GM18907 (cell line): ENCODE results near the gene C1QA.

ENCODE experiments used
- ATAC-seq: cut with Tn5 transposase; IDR thresholded peaks from one replicate; pipeline ENCODE4 v1.9.1; 2021; ENCODE audit warnings: mild to moderate bottlenecking, moderate library complexity; ENCODE audit not compliant: unreplicated experiment

Gene C1QA

DNA sequence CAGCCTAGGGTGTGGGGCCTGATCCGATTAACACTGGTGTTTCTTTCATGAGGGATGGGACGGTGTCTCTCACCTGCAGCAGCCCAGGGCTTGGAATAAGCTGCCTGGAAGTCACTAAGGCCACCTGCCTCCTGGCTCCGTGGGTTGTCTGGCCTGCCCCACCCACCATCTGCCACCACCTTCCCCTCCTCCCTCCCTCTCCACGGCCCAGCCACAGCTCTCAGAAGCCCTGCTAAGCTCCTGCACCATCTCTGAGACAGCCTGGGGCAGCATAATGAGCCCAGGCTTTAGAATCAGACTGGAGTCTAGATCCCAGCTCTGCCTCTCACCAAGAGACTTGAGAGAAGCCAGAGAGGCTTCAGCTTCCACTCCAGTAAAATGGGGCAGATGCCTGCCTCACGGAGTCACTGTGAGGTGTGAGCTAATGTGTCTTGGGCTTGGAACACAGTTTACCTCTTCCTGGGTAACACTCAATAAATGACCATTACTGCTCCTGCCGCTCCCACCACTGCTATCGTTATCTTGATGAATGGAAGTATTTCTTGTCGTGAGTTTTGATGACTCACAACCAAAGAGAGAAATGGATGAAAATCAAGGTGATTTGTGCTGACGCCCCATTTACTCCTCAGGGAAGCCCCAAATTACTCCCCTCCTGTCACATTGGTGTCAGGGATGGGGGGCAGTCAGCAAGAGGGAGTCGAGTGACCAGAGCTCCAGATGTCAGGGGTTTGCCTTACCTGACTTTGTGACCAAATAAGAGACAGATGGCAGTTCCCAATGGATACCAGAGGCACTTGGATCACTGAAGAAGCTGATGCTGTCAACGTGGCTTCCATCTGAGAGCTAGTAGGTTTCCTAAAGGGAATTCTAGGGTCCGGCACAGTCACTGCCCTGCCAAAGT lies 23.5 kb upstream of the C1QA start:
- no peak for ATAC-seq

DNA sequence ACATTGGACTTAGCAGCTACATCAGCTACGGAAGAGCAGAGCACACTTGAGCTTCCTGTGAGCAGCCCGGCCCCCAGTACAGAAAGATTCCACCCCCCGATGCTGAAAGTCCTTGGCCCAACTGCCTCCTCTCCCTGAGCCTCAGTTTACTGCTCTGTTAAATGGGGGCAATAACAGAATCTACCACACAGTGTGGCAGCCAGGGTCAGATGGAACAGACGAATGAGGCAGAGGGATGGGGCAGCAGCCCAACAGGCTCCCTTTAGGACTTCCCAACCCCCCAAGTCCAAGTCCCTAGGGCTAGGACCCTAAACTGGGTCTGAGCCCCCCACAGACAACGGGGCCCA lies 22.9 kb upstream of the C1QA start:
- ATAC-seq, result no peak

- ATAC-seq, result no peak
Measured at GRCh38 chr1:22613951-22614350, 22.5 kb upstream of the C1QA start.

GRCh38 chr1:22615886-22616285 lies 20.5 kb upstream of the C1QA start:
- ATAC-seq, result no peak

GRCh38 chr1:22616571-22616970 lies 19.9 kb upstream of the C1QA start:
- no peak for ATAC-seq

DNA sequence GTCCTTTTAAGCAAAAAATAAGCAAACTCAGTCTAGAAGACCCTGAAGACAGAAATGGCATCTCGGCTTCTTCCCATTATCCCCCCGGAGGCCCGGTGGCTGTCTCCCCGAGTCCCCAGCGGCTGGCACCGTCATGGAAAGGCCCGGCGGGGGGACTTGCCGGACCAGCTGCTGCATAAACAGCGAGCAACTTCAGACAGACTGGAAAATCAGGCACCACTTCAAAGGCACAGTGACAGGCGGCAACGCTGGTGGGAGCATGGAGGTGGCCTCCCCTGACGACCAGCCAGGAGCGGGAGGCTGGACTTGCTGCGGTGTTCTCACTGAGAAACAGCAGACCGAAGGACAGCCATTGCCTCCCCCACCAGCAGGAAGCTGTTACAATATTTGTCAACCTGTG lies 18.4 kb upstream of the C1QA start:
- ATAC-seq, result no peak

DNA sequence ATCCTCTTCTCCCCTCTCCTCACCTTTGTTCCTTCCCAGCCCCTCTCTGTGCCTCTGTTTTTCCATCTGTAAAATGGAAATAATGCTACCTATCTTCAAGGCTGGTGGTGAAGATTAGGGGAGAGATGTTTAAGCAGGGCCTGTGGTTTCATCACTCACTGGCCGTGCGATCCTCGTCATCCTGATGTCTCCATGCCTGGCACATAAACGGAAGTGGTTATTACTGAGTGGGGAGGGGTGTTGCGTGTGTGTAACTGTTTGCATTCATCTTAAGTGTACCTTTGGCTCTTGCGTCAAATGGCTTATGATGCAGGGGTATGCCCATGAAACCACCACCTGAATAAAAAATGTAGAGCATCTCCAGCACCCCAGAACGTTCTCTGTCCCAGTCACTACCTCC lies 17.2 kb upstream of the C1QA start:
- no peak for ATAC-seq

GRCh38 chr1:22619798-22620197 lies 16.6 kb upstream of the C1QA start:
- no peak for ATAC-seq

- ATAC-seq, result no peak
Measured at GRCh38 chr1:22621761-22622160, 14.7 kb upstream of the C1QA start.

- ATAC-seq, result no peak
Measured at GRCh38 chr1:22625262-22625925, 11.0 kb upstream of the C1QA start.

DNA sequence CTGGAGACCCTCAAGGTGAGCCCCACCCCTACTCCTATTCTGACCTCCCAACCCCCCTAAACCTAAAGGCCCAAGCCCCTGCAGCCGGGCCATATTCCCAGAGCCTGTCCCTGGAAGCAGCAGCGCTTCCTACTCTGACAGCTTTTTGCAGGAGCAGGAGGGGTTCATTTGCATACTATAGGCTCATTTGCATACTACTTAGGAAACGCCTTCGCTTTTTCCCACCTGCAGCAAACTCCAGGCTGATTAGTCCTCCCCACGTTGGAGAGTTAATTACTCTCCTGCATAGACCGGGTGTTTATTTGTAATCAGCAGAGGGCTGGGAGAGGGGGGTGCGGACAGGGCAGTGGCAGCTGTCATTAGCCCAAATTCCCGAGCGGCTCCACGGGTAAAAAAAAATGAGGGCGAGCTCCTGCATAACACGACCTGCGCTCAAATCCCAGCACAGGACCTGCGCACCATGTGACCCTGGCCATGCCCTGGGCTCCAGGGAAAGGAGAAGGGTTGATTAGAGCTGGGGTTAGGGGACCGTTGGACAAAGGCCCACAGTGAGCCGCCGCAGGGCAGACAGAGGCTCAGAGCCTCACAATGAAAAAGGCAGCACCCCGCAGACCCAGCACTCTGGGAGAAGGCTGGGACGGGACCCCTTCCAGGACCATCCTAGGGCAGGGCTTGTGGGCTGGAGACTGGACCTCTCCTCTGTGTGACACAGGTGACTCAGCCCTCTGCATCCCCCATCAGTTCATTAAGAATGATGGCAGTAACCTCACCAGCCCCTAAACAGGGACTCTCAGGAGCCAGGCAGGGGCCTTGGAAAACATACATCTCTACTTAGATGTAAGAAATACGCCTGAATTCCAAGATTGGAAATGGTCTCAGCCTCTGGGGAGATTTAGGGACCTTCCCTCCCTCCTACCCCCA lies 9.9 kb upstream of the C1QA start:
- ATAC-seq, result no peak

DNA sequence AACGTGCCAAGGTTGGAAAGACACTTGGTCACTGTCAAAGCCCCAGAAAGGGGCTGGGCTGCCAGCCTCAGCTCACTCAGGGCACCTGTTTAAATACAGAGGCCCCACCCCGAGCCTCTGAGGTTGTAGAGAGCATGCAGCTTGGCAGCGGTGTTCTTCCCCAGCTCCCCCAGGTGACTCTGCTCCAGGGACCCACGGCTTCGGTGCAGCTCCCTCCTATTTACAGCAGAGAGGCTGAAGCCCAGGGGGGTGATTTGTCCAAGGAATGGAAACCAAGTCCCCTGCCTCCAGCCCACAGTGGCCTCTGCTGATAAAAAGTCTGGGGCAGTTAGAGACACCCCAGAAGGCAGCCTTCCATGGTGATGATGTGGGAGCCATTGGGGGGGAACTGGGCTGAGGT lies 9.1 kb upstream of the C1QA start:
- no peak for ATAC-seq

DNA sequence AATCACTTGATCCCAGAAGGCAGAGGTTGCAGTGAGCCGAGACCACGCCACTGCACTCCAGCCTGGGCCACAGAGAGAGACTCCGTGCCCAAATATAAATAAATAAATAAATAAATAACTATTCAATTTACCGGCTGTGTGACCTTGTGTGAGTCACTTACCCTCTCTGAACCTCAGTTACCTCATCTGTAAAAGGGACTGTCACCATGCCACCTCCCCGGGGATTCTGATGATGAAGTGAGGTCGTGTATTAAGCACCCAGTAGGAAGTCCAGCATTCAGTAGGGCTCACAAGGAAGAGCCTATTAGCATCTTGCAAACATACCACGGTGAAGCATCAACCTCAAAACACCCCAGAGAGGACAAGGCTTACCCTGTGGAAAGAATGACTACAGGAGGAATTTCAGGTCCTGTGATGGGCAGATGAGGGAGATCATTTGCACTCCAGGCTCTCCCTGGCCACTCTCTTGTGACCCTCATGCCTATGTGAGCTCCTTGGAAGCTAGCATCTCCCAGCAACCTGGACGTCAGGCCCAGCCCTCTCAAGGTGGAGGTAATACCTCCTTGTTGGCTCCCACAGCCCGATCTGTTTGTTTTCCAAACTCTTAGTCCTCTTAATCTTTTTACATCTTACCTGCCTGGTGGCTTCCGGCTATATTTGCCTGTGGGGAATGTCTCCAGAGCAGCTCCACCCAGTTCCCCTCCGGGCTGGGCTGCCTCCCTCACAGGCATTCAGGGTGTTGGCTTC lies 7.6 kb upstream of the C1QA start:
- ATAC-seq, result no peak

DNA sequence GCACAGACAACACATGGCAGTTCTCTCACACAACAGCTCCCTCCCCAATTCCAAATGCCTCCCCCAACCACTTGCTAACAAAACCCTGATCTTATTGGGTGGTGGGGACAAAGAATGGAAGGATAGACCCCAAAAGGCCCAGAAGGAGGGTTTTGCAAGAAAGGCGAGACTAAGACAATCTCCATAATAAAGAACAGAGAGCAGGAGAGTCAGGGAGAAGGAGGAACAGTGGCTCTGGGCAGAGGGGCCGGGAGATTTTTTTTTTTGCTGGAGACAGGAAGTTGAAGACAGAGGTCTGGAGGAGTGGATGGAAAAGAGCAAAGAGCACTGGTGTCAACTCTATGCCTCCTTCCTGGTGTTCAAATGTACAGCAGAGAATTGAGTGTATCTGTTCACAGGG lies 6.5 kb upstream of the C1QA start:
- no peak for ATAC-seq

DNA sequence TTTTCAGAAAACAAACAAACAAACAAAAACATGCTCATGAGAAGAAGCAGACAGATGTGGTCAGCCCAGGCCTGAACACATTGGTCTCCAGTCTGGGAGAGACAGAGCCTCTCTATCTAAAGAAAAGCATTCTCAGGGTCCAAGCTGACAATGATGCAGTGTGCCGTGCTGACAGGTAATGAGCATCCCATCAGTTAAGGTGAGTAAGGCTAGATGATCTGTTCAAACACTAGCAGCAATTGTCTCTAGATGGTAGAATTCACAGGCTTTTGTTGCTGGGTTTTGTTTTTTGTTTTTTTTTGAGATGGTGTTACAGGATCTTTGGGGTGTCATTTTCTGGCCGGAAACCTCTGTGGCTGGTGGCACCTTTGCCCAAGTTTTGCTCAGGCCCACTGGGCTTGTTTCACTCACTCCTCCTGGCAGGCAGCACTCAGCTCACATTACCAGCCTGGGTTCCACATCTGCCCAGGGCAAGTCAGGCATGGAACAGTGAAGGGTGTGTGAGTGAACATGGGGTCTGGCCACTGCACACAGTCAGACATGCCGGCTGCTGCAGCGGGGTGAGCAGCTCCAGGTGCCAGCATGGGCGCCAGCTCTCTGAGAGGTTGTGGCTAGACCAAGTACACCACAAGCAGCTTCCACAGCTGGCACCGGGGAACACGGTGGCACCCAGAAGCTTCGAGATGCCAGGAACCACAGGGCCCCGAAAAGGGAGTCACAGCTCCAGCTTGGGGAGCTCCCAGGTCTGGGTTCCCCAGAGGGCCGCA lies 2.5 kb upstream of the C1QA start:
- ATAC-seq, result no peak

DNA sequence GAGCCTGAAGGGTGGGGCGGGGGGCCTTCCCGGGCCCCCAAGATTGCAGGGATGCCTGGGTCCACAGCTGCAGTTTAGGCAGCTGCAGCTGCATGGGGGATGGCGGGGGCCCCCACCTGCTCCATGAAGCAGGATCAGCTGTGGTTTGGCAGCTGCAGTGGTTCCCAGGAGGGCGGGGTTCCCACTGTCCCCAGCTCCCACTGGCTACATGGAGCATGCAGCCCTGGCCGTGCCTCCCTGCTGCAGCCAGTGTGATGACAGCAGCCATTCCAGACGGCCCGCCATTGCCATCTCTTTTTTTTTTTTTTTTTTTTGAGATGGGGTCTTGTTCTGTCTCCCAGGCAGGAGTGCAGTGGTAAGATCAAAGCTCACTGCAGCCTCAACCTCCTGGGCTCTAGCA lies 992 bp upstream of the C1QA start:
- ATAC-seq, result no peak

- no peak for ATAC-seq
Measured at GRCh38 chr1:22636927-22637326, 499 bp downstream of the C1QA start.

DNA sequence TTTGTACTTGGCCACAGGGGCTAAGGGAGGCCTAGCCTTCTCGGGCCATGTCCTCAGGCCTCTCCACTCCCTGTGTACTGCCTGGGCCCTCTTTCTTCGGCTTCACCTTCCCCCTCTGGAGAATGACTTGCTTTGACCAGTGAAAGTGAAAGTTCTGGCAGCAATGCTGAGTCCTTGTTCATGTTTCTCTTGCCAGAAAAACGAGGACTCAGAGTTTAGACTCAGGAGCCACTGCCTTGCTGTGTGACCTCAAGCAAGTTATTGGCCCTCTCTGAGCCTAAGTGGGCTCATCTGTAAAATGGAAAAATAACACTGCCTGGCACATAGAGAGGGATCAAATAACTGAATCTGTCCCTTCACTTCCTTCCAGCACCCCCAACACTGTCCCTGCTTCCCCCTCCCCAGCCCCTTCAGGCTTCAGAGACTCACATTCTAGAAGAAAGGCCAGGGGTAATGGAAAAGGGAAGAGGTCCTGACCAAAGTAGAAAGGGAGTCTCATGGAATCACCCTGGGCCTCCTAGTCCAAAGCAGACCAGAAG lies 1.5 kb downstream of the C1QA start:
- no peak for ATAC-seq

- no peak for ATAC-seq
Measured at GRCh38 chr1:22638476-22639234, 2.2 kb downstream of the C1QA start.
